GM21381 (cell line): ENCODE measurements around the gene AKNA.

Experiments used
- ATAC-seq: cut with Tn5 transposase; IDR thresholded peaks from one replicate; pipeline ENCODE4 v1.9.1; 2021; ENCODE audit warnings: mild to moderate bottlenecking, moderate library complexity; ENCODE audit not compliant: unreplicated experiment

AKNA gene

GRCh38 chr9:114376586-114377445 lies 11.0 kb downstream of the AKNA start:
- ATAC-seq, result no peak

DNA sequence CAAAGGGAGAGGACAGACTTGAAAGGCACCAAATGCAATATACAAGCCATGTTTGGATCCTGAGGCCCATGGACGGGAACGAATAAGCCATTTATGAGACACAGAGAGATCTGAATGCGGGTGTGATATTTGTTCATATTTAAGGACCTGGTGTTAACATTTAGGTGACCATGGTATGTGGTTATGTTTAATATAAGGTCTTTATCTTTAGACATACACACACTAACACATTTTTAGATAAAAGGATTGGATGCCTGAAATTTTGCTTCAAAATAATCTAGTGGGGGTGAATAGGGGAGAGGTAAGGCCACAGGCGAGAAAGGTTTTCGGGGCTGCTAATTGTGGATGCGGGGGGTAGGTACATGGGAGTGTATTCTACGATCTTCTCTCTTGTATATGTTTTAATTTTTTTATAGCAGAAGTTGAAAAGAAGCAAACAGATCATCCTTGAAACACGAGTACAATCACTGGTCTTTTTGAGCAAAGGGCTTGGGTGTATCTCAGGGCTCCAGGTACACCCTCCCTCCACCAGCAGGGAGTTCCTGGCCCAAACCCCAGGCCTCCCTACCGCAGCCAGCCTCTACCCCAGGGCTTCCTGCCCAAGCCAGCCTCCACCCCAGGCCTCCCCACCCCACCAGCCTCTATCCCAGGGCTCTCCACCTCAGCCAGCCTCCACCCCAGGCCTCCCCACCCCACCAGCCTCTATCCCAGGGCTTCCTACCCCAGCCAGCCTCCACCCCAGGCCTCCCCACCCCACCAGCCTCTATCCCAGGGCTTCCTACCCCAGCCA lies 12.2 kb downstream of the AKNA start:
- ATAC-seq, result no peak

GRCh38 chr9:114374936-114375335 lies 12.8 kb downstream of the AKNA start:
- no peak for ATAC-seq

GRCh38 chr9:114373960-114374730 lies 13.6 kb downstream of the AKNA start:
- no peak for ATAC-seq

DNA sequence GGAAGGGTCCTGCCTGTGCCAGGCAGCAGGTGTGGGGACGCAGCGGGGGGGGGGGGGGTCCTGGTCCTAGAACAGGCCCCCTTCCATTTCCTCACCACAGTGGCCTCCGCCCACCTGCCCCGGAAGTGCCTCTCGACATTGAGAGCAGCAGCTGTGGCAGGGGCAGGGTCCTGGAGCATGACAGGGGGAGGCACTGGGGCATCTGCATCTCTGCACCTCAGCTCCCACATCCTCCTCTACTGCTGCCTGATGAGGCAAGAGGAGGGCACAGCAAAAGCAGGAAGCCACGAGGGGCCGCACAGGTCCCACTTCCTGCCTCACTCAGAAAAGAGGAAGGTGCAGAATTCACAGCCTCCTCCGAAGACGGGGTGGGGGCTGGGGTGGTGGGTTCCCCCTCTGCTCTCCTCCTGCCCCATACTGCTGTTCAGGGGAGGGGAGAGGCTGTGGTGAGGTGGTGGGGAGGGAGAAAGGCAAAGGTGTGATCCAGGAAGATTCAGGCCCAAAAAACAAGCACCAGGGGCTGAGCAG lies 14.8 kb downstream of the AKNA start:
- peak; percentile 92 for ATAC-seq

DNA sequence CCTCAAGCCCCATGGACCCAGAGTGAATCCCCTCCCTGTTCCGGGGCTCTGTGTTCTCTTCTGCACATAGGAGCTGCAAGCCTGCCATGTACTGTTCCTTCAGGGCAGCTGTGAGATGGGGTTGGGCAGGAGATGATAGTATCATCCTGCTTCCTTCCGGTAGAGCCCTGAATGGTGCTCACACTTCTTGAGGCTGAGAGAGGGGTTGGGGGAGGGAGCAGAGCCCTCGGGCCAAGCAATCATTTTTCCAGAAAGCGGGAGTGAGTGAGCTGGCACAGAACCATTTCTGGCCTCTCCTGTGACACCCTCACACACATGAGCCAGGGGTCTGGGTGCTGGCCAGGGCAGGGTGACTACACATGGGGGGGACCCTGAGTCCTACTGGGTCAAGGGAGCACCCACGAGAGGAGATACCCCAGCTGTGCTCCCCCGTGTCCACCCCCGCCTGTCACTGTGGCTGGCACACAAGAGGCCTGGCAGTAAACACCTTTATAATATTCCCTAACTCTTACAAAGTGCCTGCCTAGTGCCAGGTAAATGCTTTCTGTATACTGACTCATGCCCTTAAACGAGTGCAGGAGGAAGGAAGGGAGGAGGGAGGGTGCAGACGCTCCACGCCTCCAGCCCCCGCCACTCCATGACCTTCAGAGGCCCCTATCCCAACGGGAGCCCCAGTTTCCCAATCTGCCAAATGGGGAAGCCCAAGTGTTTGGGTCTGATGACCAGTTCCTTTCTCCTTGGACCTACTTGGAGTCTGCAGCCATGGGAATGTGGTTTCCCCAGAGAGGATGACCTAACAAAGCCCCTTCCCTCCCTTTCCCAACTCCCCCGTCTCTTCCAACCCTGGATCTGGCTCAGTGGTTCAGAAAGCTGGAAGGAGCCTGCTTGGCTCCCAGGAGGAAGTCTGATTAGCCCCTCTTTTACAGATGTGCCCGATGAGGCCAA lies 15.5 kb downstream of the AKNA start:
- peak; percentile 33 for ATAC-seq

GRCh38 chr9:114371343-114371944 lies 16.3 kb downstream of the AKNA start:
- no peak for ATAC-seq

- no peak for ATAC-seq
Observed at GRCh38 chr9:114370968-114371320, 16.8 kb downstream of the AKNA start.

- ATAC-seq, result no peak
Observed at GRCh38 chr9:114370251-114370967, 17.4 kb downstream of the AKNA start.

GRCh38 chr9:114369216-114370130 lies 18.3 kb downstream of the AKNA start:
- ATAC-seq, result no peak

DNA sequence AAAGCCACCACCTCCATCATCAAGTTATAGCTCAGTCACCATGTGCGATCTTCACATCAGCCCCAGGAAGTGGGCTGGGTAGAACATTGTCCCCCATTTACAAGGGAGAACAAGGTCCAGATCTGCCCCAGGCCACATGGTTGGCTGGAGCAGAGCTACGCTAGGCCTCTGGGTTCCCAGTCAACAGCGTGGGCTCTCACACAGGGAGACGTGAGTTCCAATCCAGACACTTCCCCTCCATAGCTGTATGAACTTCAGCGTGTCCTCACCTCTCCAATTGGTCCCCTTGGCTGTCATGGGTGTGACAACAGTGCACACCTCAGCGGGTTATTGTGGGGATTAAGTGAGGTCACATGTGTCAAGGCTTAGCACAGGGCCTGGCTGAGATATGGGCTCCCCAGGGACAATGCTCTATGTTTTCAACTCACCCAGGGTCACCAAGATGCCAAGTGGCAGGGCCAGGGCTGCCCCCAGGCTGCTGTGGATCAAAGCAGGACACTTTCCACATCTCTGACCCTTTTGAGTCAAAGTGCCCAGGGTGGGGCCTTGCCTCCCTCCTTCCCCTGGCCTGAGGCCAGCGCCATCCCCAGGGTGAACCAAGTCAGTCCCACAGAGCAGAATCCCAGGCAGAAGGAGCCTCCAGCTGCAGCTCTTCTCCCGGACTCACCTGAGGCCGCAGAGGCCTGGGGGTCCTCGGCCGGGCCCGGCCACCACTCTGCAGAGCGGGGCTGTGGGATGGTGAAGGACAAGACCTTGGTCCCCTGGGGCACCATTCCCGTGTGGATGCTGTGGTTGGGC lies 19.8 kb downstream of the AKNA start:
- ATAC-seq, result no peak

DNA sequence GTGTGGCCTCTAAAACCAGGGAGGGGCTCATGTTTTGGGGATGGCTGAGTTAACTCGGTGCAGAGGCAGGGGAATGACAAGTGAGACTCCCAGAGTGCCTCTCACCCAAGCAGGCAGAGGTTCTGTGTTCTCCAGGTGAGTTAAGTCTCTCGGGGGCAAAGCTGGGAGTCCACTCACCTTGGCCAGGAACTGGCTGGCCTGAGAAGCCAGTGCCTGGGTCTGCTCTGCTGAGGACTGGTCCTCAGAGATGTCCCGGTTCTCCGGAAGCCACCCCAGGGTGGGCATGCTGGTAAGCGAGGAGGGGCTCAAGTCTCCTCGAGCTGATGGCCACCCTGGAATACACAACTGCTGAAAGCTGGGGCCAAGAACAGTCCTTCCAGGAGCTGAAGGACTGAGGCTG lies 20.4 kb downstream of the AKNA start:
- ATAC-seq, result no peak

- peak; percentile 52 for ATAC-seq
Observed at GRCh38 chr9:114366334-114367128, 21.3 kb downstream of the AKNA start.

DNA sequence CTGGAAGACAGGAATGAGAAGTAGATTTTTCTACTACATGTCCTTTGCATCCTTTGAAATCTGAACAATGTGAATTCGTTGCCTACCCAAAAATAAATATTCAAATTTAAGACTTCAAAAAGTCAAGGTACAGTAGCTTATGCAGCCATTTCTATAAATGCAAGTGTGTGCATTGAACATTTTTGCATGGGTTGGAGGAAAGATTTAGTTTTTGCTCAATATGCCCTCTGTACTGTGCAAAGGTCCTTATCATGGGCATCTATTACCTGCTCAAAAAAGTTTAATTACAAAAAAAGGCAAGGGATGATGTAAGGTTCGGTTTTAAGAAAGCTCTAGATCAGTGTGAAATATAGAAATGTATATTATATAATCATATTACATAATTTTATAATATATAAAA lies 22.6 kb downstream of the AKNA start:
- no peak for ATAC-seq

DNA sequence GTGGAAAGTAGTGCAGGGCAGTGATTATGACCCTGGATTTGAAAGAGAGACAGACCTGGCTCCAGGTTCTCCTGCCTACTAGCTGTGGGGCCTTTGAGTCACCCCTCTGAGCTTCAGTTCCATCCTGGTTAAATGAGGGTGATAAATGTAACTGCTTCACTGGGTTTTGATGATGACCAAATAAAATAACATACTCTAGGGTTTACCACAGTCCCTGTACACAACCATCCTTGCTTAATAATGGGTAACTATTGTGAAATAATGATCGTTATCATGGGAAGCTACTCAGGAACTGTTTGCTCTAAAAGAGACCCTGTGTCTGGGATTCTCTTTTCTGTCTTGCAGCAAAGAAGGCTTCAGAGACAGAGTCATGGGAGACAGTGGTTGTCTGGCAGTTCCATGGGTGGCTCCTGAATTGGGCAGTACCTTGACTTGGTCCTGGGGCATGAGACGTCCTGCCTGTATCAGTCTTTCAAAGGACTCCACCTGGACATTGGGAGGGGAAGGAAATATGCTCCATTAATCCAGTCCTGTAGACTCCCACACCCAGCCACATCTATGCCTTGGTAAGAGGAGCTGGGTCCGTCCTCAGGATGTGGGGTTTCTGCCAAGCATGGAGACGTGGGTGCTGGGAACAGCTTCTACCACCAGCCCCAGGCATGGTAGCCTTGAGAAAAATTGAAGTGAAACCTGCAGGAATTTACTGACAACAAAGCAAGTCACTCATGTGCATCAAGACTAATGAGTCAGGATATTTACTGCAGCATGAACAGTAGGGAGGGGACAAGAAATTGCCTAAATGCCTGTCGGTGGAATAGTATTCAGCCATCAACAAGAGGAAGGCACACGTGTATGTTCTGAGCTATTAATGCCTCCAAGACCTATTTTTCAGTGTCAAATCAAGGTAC lies 23.4 kb downstream of the AKNA start:
- no peak for ATAC-seq
